HG03558 (cell line): ENCODE data around the gene IRAG1.
A peak's percentile ranks its signal among the peaks of the same experiment; 100 is the strongest.

Experiments
- ATAC-seq: cut with Tn5 transposase; IDR thresholded peaks from one replicate; pipeline ENCODE4 v1.9.1; 2021; ENCODE audit warnings: moderate number of reproducible peaks; ENCODE audit not compliant: unreplicated experiment; ENCODE audit errors: extremely low read depth

The IRAG1 gene

DNA sequence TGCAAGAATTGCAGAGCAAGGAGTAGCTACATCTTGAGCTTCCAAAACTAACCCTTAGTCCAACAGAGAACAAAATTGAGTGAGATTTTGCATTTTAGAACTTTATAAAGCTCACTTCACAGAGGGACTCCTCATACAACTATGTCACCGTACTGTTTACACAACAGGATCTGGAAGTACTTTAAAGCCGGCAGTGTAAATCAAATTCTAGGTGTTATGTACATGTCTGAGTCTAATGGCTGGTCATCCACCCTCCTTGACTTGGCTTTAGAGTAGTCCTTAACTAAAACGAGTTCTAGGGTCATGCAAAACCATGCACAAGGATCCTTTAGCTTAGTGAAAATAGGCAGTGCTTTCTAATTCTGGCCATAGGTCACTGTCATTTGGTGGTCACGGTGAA, 23.5 kb downstream of the IRAG1 start:
- no peak for ATAC-seq

GRCh38 chr11:10669258-10670033, 24.1 kb downstream of the IRAG1 start:
- ATAC-seq: no peak

- no peak for ATAC-seq
Observed at GRCh38 chr11:10667521-10667885, 26.1 kb downstream of the IRAG1 start.

- no peak for ATAC-seq
Observed at GRCh38 chr11:10666556-10667520, 26.7 kb downstream of the IRAG1 start.

- no peak for ATAC-seq
Observed at GRCh38 chr11:10664496-10664895, 29.1 kb downstream of the IRAG1 start.

- ATAC-seq: no peak
Observed at GRCh38 chr11:10663990-10664389, 29.6 kb downstream of the IRAG1 start.

DNA sequence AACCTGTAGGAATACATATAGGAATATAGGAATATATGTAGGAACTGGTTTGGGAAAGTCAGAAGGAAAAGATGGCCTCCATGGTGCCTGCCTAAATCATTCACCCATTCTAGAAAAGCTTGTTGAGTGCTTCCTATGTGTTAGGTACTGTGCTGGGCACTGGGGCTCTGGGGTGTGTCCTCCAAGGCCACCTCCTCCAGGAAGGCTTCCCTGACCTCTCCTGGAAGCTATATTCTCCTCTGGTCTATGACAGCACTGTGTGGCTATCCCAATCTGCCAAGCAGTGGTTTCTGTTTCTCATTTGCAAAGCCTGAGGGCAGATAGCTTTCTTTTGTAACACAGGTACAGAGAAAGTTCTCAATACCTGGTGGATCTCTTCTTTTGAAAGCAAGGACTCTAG, 30.2 kb downstream of the IRAG1 start:
- no peak for ATAC-seq

- ATAC-seq: no peak
Observed at GRCh38 chr11:10660323-10660722, 33.2 kb downstream of the IRAG1 start.

GRCh38 chr11:10659339-10660216, 34.0 kb downstream of the IRAG1 start:
- ATAC-seq: no peak

GRCh38 chr11:10658621-10659338, 34.8 kb downstream of the IRAG1 start:
- ATAC-seq: no peak

DNA sequence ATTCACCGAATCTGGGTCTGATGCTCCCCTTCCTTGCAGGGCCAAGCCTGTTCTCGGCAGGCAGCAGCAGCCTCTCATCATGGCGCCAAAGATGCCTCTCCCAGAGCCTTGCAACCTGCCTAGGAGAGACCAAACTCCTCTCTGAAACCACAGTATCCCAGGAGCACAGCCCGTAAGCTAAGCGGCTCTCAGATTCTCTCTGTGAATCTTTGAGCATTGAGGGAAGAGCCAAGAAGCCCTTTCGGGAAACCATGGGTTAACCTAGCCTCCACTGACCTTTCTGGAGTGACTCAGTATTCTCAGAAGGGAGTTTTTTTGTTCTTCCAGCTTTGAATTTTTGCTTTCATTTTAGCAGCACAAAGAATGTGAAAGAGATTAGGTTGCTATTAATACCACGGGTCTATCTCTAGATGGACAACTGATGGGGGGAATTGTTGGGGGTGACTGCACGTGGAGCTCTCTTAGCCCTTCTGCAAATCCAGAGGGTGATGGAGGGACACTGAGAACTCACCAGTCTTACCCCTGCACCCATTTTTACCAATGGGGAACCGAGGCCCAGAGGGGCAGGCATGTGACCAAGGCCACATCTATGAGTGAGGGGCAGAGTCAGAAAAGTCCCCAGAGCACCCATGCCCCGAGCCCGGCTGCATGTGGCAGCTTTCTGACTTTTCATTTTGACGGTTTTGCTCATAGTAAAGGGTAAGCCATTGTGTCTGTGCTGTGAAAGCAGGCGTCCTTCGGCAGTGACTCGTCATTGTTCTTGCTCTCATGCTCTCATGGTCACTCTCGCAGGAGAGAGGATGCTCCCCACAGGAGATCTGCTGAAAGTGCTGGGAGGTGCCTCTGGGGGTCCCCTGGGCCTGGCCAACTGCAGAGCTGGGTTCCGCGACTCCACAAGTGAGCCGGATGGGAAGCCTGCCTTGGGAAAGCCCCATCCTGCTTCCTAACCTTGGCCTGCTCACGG, 36.0 kb downstream of the IRAG1 start:
- ATAC-seq: peak; percentile 31

- ATAC-seq: no peak
Observed at GRCh38 chr11:10655943-10656576, 37.5 kb downstream of the IRAG1 start.

DNA sequence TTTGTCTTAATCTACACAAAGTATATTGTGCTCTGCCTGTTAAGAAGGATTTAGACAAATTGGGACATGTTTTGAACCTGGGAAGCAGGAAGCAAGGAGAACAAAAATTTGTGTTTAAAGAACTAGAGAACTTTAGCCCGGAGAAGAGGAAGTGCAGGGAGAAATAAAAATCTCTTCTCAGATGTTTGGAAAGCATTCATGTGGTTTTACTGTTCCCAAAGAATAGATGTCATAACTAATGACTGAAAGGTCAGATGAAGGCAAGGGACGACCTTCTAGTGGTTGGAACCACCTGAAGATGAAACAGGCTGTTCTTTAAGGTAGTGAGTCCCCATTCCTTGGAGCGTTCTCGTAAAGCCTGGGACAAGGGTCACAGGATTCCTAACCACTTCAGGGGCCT, 38.3 kb downstream of the IRAG1 start:
- ATAC-seq: no peak

- ATAC-seq: no peak
Observed at GRCh38 chr11:10654811-10655150, 38.8 kb downstream of the IRAG1 start.

GRCh38 chr11:10653946-10654810, 39.4 kb downstream of the IRAG1 start:
- no peak for ATAC-seq

- ATAC-seq: no peak
Observed at GRCh38 chr11:10653261-10653660, 40.3 kb downstream of the IRAG1 start.

- no peak for ATAC-seq
Observed at GRCh38 chr11:10651656-10652361, 41.7 kb downstream of the IRAG1 start.
